Tibial nerve (tissue), 3 donors: Measurements from ENCODE around the gene PDK3.
A peak's percentile ranks its signal among the peaks of the same experiment; 100 is the strongest.

Experiments used
- POLR2A ChIP-seq, 2 donors: fragments of 450-650 bp; IDR thresholded peaks; one replicate each; pipeline ENCODE4 v1.6.1; 2017; ENCODE audit warnings: antibody characterized with exemption in 2 of 2, mild to moderate bottlenecking in 2 of 2, moderate library complexity in 2 of 2
- TF ChIP-seq, protein P1 (sequence below), 5 experiments: fragments of 200-600 bp in 3 of 5; fragments of 450-650 bp in 2 of 5; sonication (generic) in 3 of 5; IDR thresholded peaks; one replicate each; pipeline ENCODE4 v1.5.1; 2016 to 2019; ENCODE audit warnings: antibody characterized with exemption in 5 of 5, mild to moderate bottlenecking in 3 of 5, moderate library complexity in 2 of 5

DNA sequence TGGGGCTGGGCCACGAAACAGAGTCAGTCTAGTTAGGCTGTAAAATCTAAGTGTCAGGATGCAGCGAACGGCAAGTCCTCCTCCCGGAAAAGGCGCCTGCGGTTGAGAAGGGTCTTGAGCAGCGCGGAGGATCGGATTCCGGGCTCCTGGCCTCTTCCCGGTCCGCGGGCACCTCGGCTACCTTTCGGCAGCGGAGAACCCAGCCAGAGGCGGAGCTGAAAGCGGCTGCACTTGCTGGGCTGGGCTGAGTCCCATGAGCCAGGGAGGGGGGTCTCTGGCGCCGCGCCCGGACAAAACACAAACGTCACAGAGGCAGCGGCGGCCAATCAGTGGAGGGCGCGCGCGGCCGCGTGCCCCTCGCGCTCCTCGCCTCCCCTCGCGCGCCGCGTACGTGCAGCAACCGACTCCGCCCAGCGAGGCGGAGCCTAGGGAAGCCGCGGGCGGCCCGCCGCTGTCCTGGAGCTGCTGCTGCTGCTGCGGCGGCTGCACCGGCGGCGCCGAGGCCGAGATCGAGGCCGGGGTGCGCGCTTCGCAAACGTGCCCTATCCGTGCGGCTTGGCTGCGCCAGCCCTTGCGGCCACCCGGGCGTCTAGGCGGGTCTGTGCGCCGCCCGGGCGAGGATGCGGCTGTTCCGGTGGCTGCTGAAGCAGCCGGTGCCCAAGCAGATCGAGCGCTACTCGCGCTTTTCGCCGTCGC, at the start of gene PDK3:
- TF ChIP-seq, protein P1, sequence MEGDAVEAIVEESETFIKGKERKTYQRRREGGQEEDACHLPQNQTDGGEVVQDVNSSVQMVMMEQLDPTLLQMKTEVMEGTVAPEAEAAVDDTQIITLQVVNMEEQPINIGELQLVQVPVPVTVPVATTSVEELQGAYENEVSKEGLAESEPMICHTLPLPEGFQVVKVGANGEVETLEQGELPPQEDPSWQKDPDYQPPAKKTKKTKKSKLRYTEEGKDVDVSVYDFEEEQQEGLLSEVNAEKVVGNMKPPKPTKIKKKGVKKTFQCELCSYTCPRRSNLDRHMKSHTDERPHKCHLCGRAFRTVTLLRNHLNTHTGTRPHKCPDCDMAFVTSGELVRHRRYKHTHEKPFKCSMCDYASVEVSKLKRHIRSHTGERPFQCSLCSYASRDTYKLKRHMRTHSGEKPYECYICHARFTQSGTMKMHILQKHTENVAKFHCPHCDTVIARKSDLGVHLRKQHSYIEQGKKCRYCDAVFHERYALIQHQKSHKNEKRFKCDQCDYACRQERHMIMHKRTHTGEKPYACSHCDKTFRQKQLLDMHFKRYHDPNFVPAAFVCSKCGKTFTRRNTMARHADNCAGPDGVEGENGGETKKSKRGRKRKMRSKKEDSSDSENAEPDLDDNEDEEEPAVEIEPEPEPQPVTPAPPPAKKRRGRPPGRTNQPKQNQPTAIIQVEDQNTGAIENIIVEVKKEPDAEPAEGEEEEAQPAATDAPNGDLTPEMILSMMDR (IDR thresholded peaks at IDR 0.05), result peak in 1 of 5 experiments; percentile 7
- TF ChIP-seq POLR2A (IDR thresholded peaks at IDR 0.05), result peak; percentile 78 to 82
